Panc1 (cell line): ENCODE data around the gene GLOD4.

Experiments used
- CTCF ChIP-seq: fragments of 450-650 bp; IDR thresholded peaks from 2 replicates; pipeline ENCODE4 v1.5.1; 2017; ENCODE audit warnings: mild to moderate bottlenecking
- POLR2AphosphoS5 ChIP-seq: IDR thresholded peaks from 2 replicates; pipeline ENCODE4 v1.6.1; 2012; ENCODE audit warnings: mild to moderate bottlenecking, low read depth, low read length, moderate library complexity
- REST ChIP-seq, 2 experiments: IDR thresholded peaks; 2 replicates each; pipeline ENCODE4 v1.6.1; 2011 to 2012; ENCODE audit warnings: low read depth in 2 of 2, control low read depth in 1 of 2, low read length in 1 of 2, mild to moderate bottlenecking in 1 of 2, moderate library complexity in 1 of 2; ENCODE audit not compliant: insufficient read depth in 1 of 2
- SIN3A ChIP-seq: IDR thresholded peaks from 2 replicates; pipeline ENCODE4 v1.6.1; 2012; ENCODE audit warnings: low read depth, mild to moderate bottlenecking, low read length, moderate library complexity, borderline replicate concordance; ENCODE audit not compliant: insufficient read depth
- TCF7L2 ChIP-seq: IDR thresholded peaks from 2 replicates; pipeline ENCODE4 v1.6.1; 2011; ENCODE audit warnings: mild to moderate bottlenecking, low read depth, low read length, inconsistent platforms

- TF ChIP-seq CTCF = no peak
- TF ChIP-seq POLR2AphosphoS5 = no peak
- no peak for TF ChIP-seq TCF7L2
- no peak for TF ChIP-seq REST (IDR thresholded peaks at IDR 0.05; ENCODE audit: insufficient read depth in 1 of 2, low read depth in 2 of 2, low read length in 1 of 2)
- TF ChIP-seq SIN3A = no peak
Measured at GRCh38 chr17:801660-802059, 19.6 kb upstream of the GLOD4 start.
